HepG2 (cell line): ENCODE measurements around the gene SEC61A2. TPM values are rescaled to one million over a fixed set of nuclear protein-coding genes. Genes with fewer than 3 reads are reported as not detected.

Source experiments
- EED ChIP-seq: sonication (generic); formaldehyde crosslinking; IDR thresholded peaks from 2 replicates; pipeline ENCODE4 v1.5.0; 2020; ENCODE audit warnings: mild to moderate bottlenecking, missing genetic modification reagents
- MAFK ChIP-seq, 2 experiments: IDR thresholded peaks in 1 of 2; conservative IDR thresholded peaks in 1 of 2; 2 replicates each; pipeline ENCODE4 v1.6.1; 2011; ENCODE audit warnings: improper control_type of control experiment in 2 of 2, low read length in 2 of 2
- MAZ ChIP-seq, 2 experiments: sonication (generic) in 1 of 2; formaldehyde crosslinking in 1 of 2; IDR thresholded peaks; 2 replicates each; pipeline versions ENCODE4 v1.5.0 to v1.6.1; 2012 to 2020; ENCODE audit warnings: low read depth in 2 of 2, mild to moderate bottlenecking in 2 of 2, borderline replicate concordance in 1 of 2, improper control_type of control experiment in 1 of 2, low read length in 1 of 2, missing genetic modification reagents in 1 of 2, moderate library complexity in 1 of 2
- TRIM24 ChIP-seq: sonication (generic); formaldehyde crosslinking; IDR thresholded peaks from 2 replicates; pipeline ENCODE4 v1.8.0; 2022; ENCODE audit warnings: mild to moderate bottlenecking, missing genetic modification reagents
- polyA plus RNA-seq, 8 experiments: library from polyadenylated mRNA; depleted of rRNA in 3 of 8; stranded (reverse) in 7 of 8; unstranded in 1 of 8; fragments of >200 nt; fragmentation: Illumina TruSeq in 4 of 8; extraction: Trizol in 4 of 8; gene quantifications; 2 replicates each; pipeline versions ENCODE4 v1.2.1 to v1.2.3, GENCODE V29; 2011 to 2016; ENCODE audit warnings: low read depth in 4 of 8, missing spikeins in 1 of 8, mixed read lengths in 1 of 8; ENCODE audit not compliant: insufficient read depth in 1 of 8
- total RNA-seq, 5 experiments: library from RNA; depleted of rRNA; stranded (reverse); fragments of >200 nt; fragmentation: Illumina TruSeq; extraction: Trizol; gene quantifications; 2 replicates each; pipeline ENCODE4 v1.2.3, GENCODE V29; 2016; ENCODE audit warnings: low read depth in 1 of 5
- TF ChIP-seq, protein P1 (sequence below): sonication (generic); formaldehyde crosslinking; conservative IDR thresholded peaks from 2 replicates; pipeline ENCODE4 v1.8.0; 2022; ENCODE audit warnings: missing genetic modification reagents
- TF ChIP-seq, protein P2 (sequence below): sonication (generic); formaldehyde crosslinking; IDR thresholded peaks from 2 replicates; pipeline ENCODE4 v1.5.1; 2020; ENCODE audit warnings: missing genetic modification reagents, mild to moderate bottlenecking, borderline replicate concordance
- TF ChIP-seq, protein P3 (sequence below): sonication (generic); formaldehyde crosslinking; IDR thresholded peaks from 2 replicates; pipeline ENCODE4 v1.5.0; 2020; ENCODE audit warnings: missing genetic modification reagents

The SEC61A2 gene
- total and polyA plus RNA-seq, 2 of the 13 experiments (the other 11 are each of a cell fraction or from before 2014, with no cell fraction given), result 5.5 to 7.4 TPM

DNA sequence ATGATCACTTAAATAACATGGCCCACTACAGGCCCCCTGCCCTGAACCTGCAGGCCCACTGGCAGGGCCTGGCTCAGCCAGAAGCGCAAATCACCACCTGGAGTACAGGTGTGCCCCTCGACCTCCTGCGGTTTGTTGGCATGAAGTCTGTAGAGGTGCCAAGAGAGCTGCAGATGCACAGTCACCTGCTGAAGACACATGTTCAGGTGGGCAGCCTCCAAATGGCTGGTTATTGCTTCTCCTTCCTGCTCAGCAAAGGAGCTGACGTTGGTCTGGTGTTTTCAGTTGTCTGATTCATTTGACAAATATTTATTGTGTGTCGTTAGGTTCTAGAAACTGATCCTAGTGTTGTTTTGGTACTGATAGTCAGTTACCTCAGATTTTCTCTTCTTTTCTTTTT, 31.7 kb upstream of the SEC61A2 start (continued):
- TF ChIP-seq MAZ (IDR thresholded peaks at IDR 0.05; ENCODE audit: borderline replicate concordance, low read depth, low read length) (no peak), MAZ (CRISPR knock-in tag; IDR thresholded peaks at IDR 0.05; ENCODE audit: low read depth) (no peak), EED (CRISPR knock-in tag) (no peak), MAFK (conservative IDR thresholded peaks at IDR 0.05 in 1 of 2, IDR thresholded peaks at IDR 0.05 in 1 of 2; ENCODE audit: low read length in 2 of 2) (no peak), TRIM24 (CRISPR knock-in tag) (no peak)
- TF ChIP-seq, protein P1, sequence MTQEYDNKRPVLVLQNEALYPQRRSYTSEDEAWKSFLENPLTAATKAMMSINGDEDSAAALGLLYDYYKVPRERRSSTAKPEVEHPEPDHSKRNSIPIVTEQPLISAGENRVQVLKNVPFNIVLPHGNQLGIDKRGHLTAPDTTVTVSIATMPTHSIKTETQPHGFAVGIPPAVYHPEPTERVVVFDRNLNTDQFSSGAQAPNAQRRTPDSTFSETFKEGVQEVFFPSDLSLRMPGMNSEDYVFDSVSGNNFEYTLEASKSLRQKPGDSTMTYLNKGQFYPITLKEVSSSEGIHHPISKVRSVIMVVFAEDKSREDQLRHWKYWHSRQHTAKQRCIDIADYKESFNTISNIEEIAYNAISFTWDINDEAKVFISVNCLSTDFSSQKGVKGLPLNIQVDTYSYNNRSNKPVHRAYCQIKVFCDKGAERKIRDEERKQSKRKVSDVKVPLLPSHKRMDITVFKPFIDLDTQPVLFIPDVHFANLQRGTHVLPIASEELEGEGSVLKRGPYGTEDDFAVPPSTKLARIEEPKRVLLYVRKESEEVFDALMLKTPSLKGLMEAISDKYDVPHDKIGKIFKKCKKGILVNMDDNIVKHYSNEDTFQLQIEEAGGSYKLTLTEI (CRISPR knock-in tag), result no peak
- TF ChIP-seq, protein P2, sequence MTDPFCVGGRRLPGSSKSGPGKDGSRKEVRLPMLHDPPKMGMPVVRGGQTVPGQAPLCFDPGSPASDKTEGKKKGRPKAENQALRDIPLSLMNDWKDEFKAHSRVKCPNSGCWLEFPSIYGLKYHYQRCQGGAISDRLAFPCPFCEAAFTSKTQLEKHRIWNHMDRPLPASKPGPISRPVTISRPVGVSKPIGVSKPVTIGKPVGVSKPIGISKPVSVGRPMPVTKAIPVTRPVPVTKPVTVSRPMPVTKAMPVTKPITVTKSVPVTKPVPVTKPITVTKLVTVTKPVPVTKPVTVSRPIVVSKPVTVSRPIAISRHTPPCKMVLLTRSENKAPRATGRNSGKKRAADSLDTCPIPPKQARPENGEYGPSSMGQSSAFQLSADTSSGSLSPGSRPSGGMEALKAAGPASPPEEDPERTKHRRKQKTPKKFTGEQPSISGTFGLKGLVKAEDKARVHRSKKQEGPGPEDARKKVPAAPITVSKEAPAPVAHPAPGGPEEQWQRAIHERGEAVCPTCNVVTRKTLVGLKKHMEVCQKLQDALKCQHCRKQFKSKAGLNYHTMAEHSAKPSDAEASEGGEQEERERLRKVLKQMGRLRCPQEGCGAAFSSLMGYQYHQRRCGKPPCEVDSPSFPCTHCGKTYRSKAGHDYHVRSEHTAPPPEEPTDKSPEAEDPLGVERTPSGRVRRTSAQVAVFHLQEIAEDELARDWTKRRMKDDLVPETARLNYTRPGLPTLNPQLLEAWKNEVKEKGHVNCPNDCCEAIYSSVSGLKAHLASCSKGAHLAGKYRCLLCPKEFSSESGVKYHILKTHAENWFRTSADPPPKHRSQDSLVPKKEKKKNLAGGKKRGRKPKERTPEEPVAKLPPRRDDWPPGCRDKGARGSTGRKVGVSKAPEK (CRISPR knock-in tag), result no peak
- TF ChIP-seq, protein P3, sequence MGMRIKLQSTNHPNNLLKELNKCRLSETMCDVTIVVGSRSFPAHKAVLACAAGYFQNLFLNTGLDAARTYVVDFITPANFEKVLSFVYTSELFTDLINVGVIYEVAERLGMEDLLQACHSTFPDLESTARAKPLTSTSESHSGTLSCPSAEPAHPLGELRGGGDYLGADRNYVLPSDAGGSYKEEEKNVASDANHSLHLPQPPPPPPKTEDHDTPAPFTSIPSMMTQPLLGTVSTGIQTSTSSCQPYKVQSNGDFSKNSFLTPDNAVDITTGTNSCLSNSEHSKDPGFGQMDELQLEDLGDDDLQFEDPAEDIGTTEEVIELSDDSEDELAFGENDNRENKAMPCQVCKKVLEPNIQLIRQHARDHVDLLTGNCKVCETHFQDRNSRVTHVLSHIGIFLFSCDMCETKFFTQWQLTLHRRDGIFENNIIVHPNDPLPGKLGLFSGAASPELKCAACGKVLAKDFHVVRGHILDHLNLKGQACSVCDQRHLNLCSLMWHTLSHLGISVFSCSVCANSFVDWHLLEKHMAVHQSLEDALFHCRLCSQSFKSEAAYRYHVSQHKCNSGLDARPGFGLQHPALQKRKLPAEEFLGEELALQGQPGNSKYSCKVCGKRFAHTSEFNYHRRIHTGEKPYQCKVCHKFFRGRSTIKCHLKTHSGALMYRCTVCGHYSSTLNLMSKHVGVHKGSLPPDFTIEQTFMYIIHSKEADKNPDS (CRISPR knock-in tag), result no peak
